ENCODE results near the gene PTK7.

The PTK7 gene

GRCh38 chr6:43183441-43183840 is 107.3 kb downstream of the PTK7 start:
- no peak for DNase-seq (ENCODE audit: low read depth, low spot score)
- H3K4me1 ChIP-seq (ENCODE audit: insufficient read depth, insufficient read length), result peaks cover 3% of the 10 kb centered on the region

GRCh38 chr6:43184268-43184985 is 108.3 kb downstream of the PTK7 start:
- no peaks in the 10 kb centered on the region for H3K9me3 ChIP-seq (ENCODE audit: insufficient read depth, low read length)
- H3K4me3 ChIP-seq (ENCODE audit: insufficient read length, low read depth), result no peak overlapping the region
- DNase-seq (ENCODE audit: low read depth, low spot score), result no peak
- no peak for TF ChIP-seq YY1 (IDR thresholded peaks at IDR 0.05; ENCODE audit: insufficient read depth, insufficient read length)
- H3K9ac ChIP-seq (ENCODE audit: insufficient read length, low read depth), result no peak overlapping the region
- H3K27me3 ChIP-seq (ENCODE audit: insufficient read depth, insufficient read length), result no peaks in the 10 kb centered on the region
- H3K36me3 ChIP-seq (ENCODE audit: insufficient read depth, insufficient read length, low read length), result peaks cover 34% of the 10 kb centered on the region
- peaks cover 3% of the 10 kb centered on the region for H3K4me1 ChIP-seq (ENCODE audit: insufficient read depth, insufficient read length)

More at GRCh38 chr6:43183441-43183840, 107.3 kb downstream of the PTK7 start:
- no peaks in the 10 kb centered on the region for H3K9me3 ChIP-seq (ENCODE audit: insufficient read depth, low read length)
- H3K27me3 ChIP-seq (ENCODE audit: insufficient read depth, insufficient read length), result no peaks in the 10 kb centered on the region
- TF ChIP-seq SUZ12 (IDR thresholded peaks at IDR 0.05; ENCODE audit: extremely low read depth, insufficient read depth, insufficient read length) (no peak), YY1 (IDR thresholded peaks at IDR 0.05; ENCODE audit: insufficient read depth, insufficient read length) (no peak), ZNF274 (IDR thresholded peaks at IDR 0.05; ENCODE audit: low read depth, low read length) (no peak)
- H3K9ac ChIP-seq (ENCODE audit: insufficient read length, low read depth), result no peak overlapping the region
- H3K36me3 ChIP-seq (ENCODE audit: insufficient read depth, insufficient read length, low read length), result peaks cover 44% of the 10 kb centered on the region
- no peak overlapping the region for H3K4me3 ChIP-seq (ENCODE audit: insufficient read length, low read depth)

DNA sequence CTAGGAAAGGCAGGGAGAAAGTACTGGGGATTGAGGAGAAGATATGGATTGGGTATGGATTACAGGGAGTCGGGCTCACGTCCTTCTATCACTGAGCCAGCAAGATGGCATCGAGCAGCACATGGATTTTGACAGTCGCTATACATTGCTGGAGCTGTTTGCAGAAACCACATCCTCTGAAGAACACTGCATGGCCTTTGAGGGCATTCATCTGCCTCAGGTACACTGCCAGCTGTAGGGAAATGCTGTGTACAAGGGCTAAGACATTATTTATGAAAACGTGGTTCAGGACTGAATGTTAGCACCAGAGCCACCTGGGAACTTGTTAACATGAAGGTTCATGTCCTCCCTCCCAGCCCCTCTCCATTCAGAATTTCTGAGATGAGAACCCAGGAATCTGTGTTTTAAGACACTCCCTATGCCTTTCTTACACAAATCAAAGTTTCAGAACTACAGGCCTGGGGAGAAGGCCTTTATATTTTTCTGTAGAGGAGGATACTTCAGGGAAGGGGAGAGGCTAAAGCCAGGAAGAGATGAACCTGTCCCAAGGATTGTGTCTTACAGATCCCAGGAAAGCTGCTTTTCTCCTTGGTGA is 109.4 kb downstream of the PTK7 start:
- H3K9me3 ChIP-seq (ENCODE audit: insufficient read depth, low read length), result no peaks in the 10 kb centered on the region
- no peak overlapping the region for H3K9ac ChIP-seq (ENCODE audit: insufficient read length, low read depth)
- no peaks in the 10 kb centered on the region for H3K27me3 ChIP-seq (ENCODE audit: insufficient read depth, insufficient read length)
- H3K4me3 ChIP-seq (ENCODE audit: insufficient read length, low read depth), result no peak overlapping the region
- no peak for TF ChIP-seq SUZ12 (IDR thresholded peaks at IDR 0.05; ENCODE audit: extremely low read depth, insufficient read depth, insufficient read length)
- no peak for TF ChIP-seq ZNF274 (IDR thresholded peaks at IDR 0.05; ENCODE audit: low read depth, low read length)
- TF ChIP-seq YY1 (IDR thresholded peaks at IDR 0.05; ENCODE audit: insufficient read depth, insufficient read length), result no peak
- DNase-seq (ENCODE audit: low read depth, low spot score), result no peak
- peaks cover 3% of the 10 kb centered on the region for H3K4me1 ChIP-seq (ENCODE audit: insufficient read depth, insufficient read length)
- H3K36me3 ChIP-seq (ENCODE audit: insufficient read depth, insufficient read length, low read length), result peaks cover 31% of the 10 kb centered on the region

DNA sequence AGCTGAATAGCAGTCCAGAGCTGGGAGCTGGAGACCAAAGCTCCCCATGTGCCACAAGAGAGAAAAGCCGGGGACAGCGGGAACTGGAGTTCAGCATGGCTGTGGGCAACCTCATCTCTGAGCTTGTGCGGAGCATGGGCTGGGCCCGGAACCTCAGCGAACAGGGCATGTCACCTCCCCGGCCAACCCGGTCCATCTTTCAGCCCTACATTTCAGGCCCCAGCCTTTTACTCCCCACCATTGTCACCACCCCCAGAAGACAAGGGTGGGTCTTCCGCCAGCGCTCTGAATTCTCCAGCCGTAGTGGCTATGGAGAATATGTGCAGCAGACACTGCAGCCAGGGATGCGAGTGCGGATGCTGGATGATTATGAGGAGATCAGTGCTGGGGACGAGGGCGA is 109.9 kb downstream of the PTK7 start:
- Histone ChIP-seq H3K27me3 (ENCODE audit: insufficient read depth, insufficient read length) (no peaks in the 10 kb centered on the region), H3K9me3 (ENCODE audit: insufficient read depth, low read length) (no peaks in the 10 kb centered on the region), H3K4me1 (ENCODE audit: insufficient read depth, insufficient read length) (no peaks in the 10 kb centered on the region), H3K36me3 (ENCODE audit: insufficient read depth, insufficient read length, low read length) (peaks cover 26% of the 10 kb centered on the region), H3K9ac (ENCODE audit: insufficient read length, low read depth) (no peak overlapping the region), H3K4me3 (ENCODE audit: insufficient read length, low read depth) (no peak overlapping the region)
- TF ChIP-seq ZNF274 (IDR thresholded peaks at IDR 0.05; ENCODE audit: low read depth, low read length), result no peak
- no peak for TF ChIP-seq YY1 (IDR thresholded peaks at IDR 0.05; ENCODE audit: insufficient read depth, insufficient read length)
- no peak for TF ChIP-seq SUZ12 (IDR thresholded peaks at IDR 0.05; ENCODE audit: extremely low read depth, insufficient read depth, insufficient read length)
- DNase-seq (ENCODE audit: low read depth, low spot score), result no peak

DNA sequence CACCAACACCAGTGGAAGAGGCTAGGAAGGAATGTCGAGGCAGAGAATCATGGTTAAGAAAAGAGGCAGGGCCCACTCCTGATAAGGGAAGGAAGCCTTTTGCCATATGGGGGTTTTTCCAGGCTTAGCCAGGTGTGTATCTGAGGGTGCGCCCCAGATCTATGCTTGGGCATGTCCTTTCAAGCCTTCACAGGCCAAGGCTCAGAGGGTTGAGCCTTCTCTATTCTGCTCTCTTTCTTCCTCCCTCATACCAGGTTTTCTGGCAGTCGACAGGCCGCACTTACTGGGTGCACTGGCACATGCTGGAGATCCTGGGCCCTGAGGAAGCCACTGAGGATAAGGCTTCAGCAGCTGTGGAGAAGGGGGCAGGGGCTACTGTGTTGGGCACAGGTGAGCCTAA is 110.6 kb downstream of the PTK7 start:
- no peak for DNase-seq (ENCODE audit: low read depth, low spot score)
- Histone ChIP-seq H3K9ac (ENCODE audit: insufficient read length, low read depth) (no peak overlapping the region), H3K36me3 (ENCODE audit: insufficient read depth, insufficient read length, low read length) (peaks cover 23% of the 10 kb centered on the region), H3K4me1 (ENCODE audit: insufficient read depth, insufficient read length) (no peaks in the 10 kb centered on the region), H3K9me3 (ENCODE audit: insufficient read depth, low read length) (no peaks in the 10 kb centered on the region), H3K27me3 (ENCODE audit: insufficient read depth, insufficient read length) (no peaks in the 10 kb centered on the region), H3K4me3 (ENCODE audit: insufficient read length, low read depth) (no peak overlapping the region)
- TF ChIP-seq SUZ12 (IDR thresholded peaks at IDR 0.05; ENCODE audit: extremely low read depth, insufficient read depth, insufficient read length), result no peak

- peaks cover 23% of the 10 kb centered on the region for H3K36me3 ChIP-seq (ENCODE audit: insufficient read depth, insufficient read length, low read length)
Measured at GRCh38 chr6:43187821-43188220, 111.7 kb downstream of the PTK7 start.

DNA sequence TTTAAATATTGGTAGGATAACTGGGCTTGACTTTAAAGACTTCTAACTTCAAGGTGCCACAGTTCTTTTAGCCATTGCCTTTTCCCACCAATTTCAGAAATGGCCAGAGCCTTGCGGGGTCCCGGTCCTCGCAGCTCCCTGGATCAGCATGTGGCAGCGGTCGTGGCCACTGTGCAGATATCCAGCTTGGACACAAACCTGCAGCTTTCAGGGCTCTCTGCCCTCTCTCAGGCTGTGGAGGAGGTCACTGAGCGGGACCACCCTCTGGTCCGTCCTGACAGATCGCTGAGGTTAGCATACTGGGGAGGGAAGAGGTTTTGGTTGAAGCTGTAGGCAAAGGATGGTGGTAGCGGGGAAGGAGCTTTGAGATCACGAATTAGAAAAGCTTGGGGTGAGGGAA is 112.3 kb downstream of the PTK7 start:
- no peaks in the 10 kb centered on the region for H3K4me1 ChIP-seq (ENCODE audit: insufficient read depth, insufficient read length)
- H3K36me3 ChIP-seq (ENCODE audit: insufficient read depth, insufficient read length, low read length), result peaks cover 26% of the 10 kb centered on the region
- H3K9ac ChIP-seq (ENCODE audit: insufficient read length, low read depth), result no peak overlapping the region
- no peaks in the 10 kb centered on the region for H3K27me3 ChIP-seq (ENCODE audit: insufficient read depth, insufficient read length)
- TF ChIP-seq SUZ12 (IDR thresholded peaks at IDR 0.05; ENCODE audit: extremely low read depth, insufficient read depth, insufficient read length) (no peak), ZNF274 (IDR thresholded peaks at IDR 0.05; ENCODE audit: low read depth, low read length) (no peak), YY1 (IDR thresholded peaks at IDR 0.05; ENCODE audit: insufficient read depth, insufficient read length) (no peak)
- no peak overlapping the region for H3K4me3 ChIP-seq (ENCODE audit: insufficient read length, low read depth)
- no peaks in the 10 kb centered on the region for H3K9me3 ChIP-seq (ENCODE audit: insufficient read depth, low read length)
- no peak for DNase-seq (ENCODE audit: low read depth, low spot score)

More at GRCh38 chr6:43187821-43188220, 111.7 kb downstream of the PTK7 start:
- no peaks in the 10 kb centered on the region for H3K9me3 ChIP-seq (ENCODE audit: insufficient read depth, low read length)
- DNase-seq (ENCODE audit: low read depth, low spot score), result no peak
- no peak for TF ChIP-seq ZNF274 (IDR thresholded peaks at IDR 0.05; ENCODE audit: low read depth, low read length)
- no peak for TF ChIP-seq YY1 (IDR thresholded peaks at IDR 0.05; ENCODE audit: insufficient read depth, insufficient read length)
- no peak for TF ChIP-seq SUZ12 (IDR thresholded peaks at IDR 0.05; ENCODE audit: extremely low read depth, insufficient read depth, insufficient read length)
- no peak overlapping the region for H3K9ac ChIP-seq (ENCODE audit: insufficient read length, low read depth)
- H3K27me3 ChIP-seq (ENCODE audit: insufficient read depth, insufficient read length), result no peaks in the 10 kb centered on the region
- no peak overlapping the region for H3K4me3 ChIP-seq (ENCODE audit: insufficient read length, low read depth)
- no peaks in the 10 kb centered on the region for H3K4me1 ChIP-seq (ENCODE audit: insufficient read depth, insufficient read length)
